Small intestine (tissue), 7 donors: ENCODE measurements around the gene SMOC2. TPM values are rescaled to one million over a fixed set of nuclear protein-coding genes. Genes with fewer than 3 reads are reported as not detected.
"Not testable (repeated sequence)": the region's sequence is repeated elsewhere in the genome, so short reads cannot be mapped to it uniquely, and the experiment has no call there.

ENCODE experiments used
- DNase-seq, 2 donors: peaks; one replicate each; pipeline versions ENCODE4 v3.0.0 to v3.0.0-alpha.2; 2013
- FAIRE-seq: peaks from 2 replicates; lab custom pipeline; 2012; peaks lifted over from hg19 to GRCh38; lab: Jason Lieb, UNC
- H3K27ac ChIP-seq, 3 donors: one replicate each; pipeline ENCODE4 v1.5.1; 2013; ENCODE audit warnings: low read length in 2 of 3, mild to moderate bottlenecking in 2 of 3, control low read depth in 1 of 3, inconsistent platforms in 1 of 3, low read depth in 1 of 3, moderate library complexity in 1 of 3
- H3K27me3 ChIP-seq, 3 donors: one replicate each; pipeline ENCODE4 v1.6.1; 2013; ENCODE audit warnings: low read length in 3 of 3, inconsistent platforms in 1 of 3; ENCODE audit not compliant: control insufficient read depth in 3 of 3, insufficient read depth in 3 of 3
- H3K36me3 ChIP-seq, 3 donors: one replicate each; pipeline ENCODE4 v1.6.1; 2013; ENCODE audit warnings: low read length in 3 of 3, inconsistent platforms in 1 of 3, low read depth in 1 of 3, mild to moderate bottlenecking in 1 of 3, moderate library complexity in 1 of 3; ENCODE audit not compliant: control insufficient read depth in 3 of 3, insufficient read depth in 2 of 3
- H3K4me1 ChIP-seq, 3 donors: one replicate each; pipeline ENCODE4 v1.6.1; 2013; ENCODE audit warnings: low read length in 2 of 3, inconsistent platforms in 1 of 3, low read depth in 1 of 3, mild to moderate bottlenecking in 1 of 3, moderate library complexity in 1 of 3; ENCODE audit not compliant: control insufficient read depth in 3 of 3, insufficient read depth in 2 of 3
- H3K4me3 ChIP-seq, 3 donors: one replicate each; pipeline ENCODE4 v1.5.1; 2013; ENCODE audit warnings: low read length in 3 of 3, control low read depth in 1 of 3, inconsistent platforms in 1 of 3, low read depth in 1 of 3, mild to moderate bottlenecking in 1 of 3, moderate library complexity in 1 of 3
- H3K9me3 ChIP-seq, 2 donors: one replicate each; pipeline ENCODE4 v1.6.1; 2013; ENCODE audit warnings: low read depth in 1 of 2, low read length in 1 of 2; ENCODE audit not compliant: control insufficient read depth in 2 of 2, insufficient read depth in 1 of 2
- whole genome bisulfite sequencing, 3 donors: extraction: QIAGEN DNeasy Blood & Tissue Kit; methylation state at CpG; one replicate each; pipeline ENCODE4 v1.1.7; 2013; 5-methylcytosine and 5-hydroxymethylcytosine counted together
- polyA plus RNA-seq, 4 donors: library from polyadenylated mRNA; stranded (reverse) in 3 of 4; unstranded in 1 of 4; fragments of 200-250 nt in 3 of 4; fragments of 120-200 nt in 1 of 4; gene quantifications; one replicate each; pipeline versions ENCODE4 v1.2.1 to v1.2.3, GENCODE V29; 2013
- donor health status: healthy with polysubstance abuse.
- donor health status: control.
- donor health status: control.
- donor health status: Bipolar disorder and iron deficiency.
- donor health status: healthy.

Gene SMOC2
- polyA plus RNA-seq, 4 donors: 0.89 to 56.7 (median 4.0) TPM

GRCh38 chr6:168609026-168609685, 168.2 kb downstream of the SMOC2 start:
- FAIRE-seq (no peak), DNase-seq (peak in 1 of 2 donors; percentile 50)
- Histone ChIP-seq H3K36me3 (peaks cover 0 to 9% (median 0%) of the 10 kb centered on the region in 3 donors), H3K4me3 (no peak overlapping the region), H3K4me1 (peaks cover 0 to 4% (median 0%) of the 10 kb centered on the region in 3 donors), H3K27ac (no peak overlapping the region), H3K9me3 (peaks cover 0 to 13% of the 10 kb centered on the region in 2 donors), H3K27me3 (no peaks in the 10 kb centered on the region)
- 49 to 61% (median 54%) methylated on average over 13 of the region's 13 CpGs for WGBS, 3 donors

GRCh38 chr6:168609914-168610490, 169.0 kb downstream of the SMOC2 start:
- H3K4me1 ChIP-seq: peaks cover 0 to 4% (median 0%) of the 10 kb centered on the region in 3 donors
- peaks cover 0 to 9% (median 0%) of the 10 kb centered on the region in 3 donors for H3K36me3 ChIP-seq
- WGBS, 3 donors: 18 to 62% (median 39%) methylated on average over 9 of the region's 9 CpGs
- no peak overlapping the region for H3K27ac ChIP-seq
- FAIRE-seq (no peak), DNase-seq (peak; percentile 67 to 82)
- no peaks in the 10 kb centered on the region for H3K27me3 ChIP-seq
- peaks cover 0 to 15% of the 10 kb centered on the region in 2 donors for H3K9me3 ChIP-seq
- H3K4me3 ChIP-seq: no peak overlapping the region

DNA sequence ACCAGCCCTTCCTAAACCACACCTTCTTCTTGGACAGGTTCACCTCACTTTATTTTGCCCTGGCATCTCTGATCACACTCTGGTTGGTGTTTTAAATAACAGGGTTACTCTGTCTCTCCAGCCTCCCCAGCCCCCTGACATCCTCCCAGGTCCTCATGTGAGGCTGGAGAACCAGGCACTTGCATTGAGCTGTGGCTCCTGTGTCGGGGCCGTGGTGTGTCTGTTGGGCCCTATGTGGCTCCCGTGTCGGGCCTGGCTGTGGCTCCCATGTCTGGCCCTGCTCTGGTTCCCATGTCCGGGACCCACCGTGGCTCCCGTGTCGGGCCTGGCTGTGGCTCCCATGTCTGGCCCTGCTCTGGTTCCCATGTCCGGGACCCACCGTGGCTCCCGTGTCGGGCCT, 170.0 kb downstream of the SMOC2 start:
- Histone ChIP-seq H3K36me3 (peaks cover 0 to 11% (median 0%) of the 10 kb centered on the region in 3 donors), H3K9me3 (peaks cover 0 to 22% of the 10 kb centered on the region in 2 donors)
- not testable (repeated sequence) for H3K4me3 ChIP-seq, H3K4me1 ChIP-seq, H3K27ac ChIP-seq, FAIRE-seq, DNase-seq, H3K27me3 ChIP-seq
- WGBS, 3 donors: 82 to 92% (median 89%) methylated on average over 8 to 12 of the region's 12 CpGs

- H3K9me3 ChIP-seq: peaks cover 0 to 24% of the 10 kb centered on the region in 2 donors
- H3K27me3 ChIP-seq: no peaks in the 10 kb centered on the region
- no peak overlapping the region for H3K4me3 ChIP-seq
- no peak for FAIRE-seq
- no peak for DNase-seq
- peaks cover 0 to 11% (median 0%) of the 10 kb centered on the region in 3 donors for H3K36me3 ChIP-seq
- WGBS, 3 donors: 94% methylated on average over 14 of the region's 14 CpGs
- H3K4me1 ChIP-seq: peaks cover 0 to 4% (median 0%) of the 10 kb centered on the region in 3 donors
- no peak overlapping the region for H3K27ac ChIP-seq
Observed at GRCh38 chr6:168611691-168612090, 170.7 kb downstream of the SMOC2 start.

DNA sequence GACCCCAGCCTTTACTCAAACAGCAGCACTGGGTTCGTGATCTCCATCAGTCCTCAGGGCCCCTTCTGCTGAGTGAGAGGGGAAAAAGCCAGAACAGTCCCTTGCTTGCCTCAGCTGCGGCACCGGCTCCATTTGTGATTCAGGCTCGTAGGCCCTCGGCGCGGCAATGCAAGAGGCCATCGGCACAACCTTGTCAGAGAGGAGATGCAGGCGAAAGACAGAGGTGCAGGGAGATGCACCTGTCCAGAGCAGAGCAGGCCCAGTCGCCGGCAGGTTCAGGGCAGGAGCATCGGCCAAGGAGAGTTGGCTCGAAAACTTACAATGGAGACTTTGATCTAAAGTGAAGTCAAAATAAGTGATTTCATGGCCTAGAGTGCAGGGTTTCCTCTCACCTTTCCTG, 171.6 kb downstream of the SMOC2 start:
- Histone ChIP-seq H3K4me3 (no peak overlapping the region), H3K27ac (no peak overlapping the region), H3K27me3 (no peaks in the 10 kb centered on the region), H3K9me3 (peaks cover 0 to 24% of the 10 kb centered on the region in 2 donors), H3K36me3 (peaks cover 0 to 14% (median 0%) of the 10 kb centered on the region in 3 donors), H3K4me1 (peaks cover 0 to 4% (median 0%) of the 10 kb centered on the region in 3 donors)
- FAIRE-seq: no peak
- DNase-seq: no peak
- 94 to 96% (median 95%) methylated on average over 13 of the region's 13 CpGs for WGBS, 3 donors

DNA sequence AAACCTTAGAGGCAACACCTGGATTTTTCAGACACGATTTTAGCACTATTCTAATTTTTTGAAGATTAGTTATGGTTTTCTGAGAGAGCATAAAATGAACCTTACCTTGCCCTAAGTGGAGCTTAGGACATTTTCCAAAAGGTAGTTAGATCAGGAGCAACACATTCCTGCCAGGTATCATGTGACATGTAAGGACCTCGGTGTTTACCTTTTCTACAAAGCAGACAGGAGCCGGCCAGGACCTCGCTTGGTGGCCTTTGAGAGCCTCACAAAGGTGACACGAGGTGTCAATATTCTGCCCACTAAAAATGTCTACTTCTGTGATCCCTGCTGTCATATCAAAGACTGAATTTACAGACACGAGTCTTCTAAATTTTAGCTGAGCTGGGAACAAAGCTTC, 174.9 kb downstream of the SMOC2 start:
- peaks cover 0 to 24% of the 10 kb centered on the region in 2 donors for H3K9me3 ChIP-seq
- 82 to 91% (median 82%) methylated on average over 6 of the region's 6 CpGs for WGBS, 3 donors
- no peak for FAIRE-seq
- peaks cover 0 to 12% (median 0%) of the 10 kb centered on the region in 3 donors for H3K36me3 ChIP-seq
- no peak for DNase-seq
- H3K4me1 ChIP-seq: no peaks in the 10 kb centered on the region
- no peak overlapping the region for H3K4me3 ChIP-seq
- no peak overlapping the region for H3K27ac ChIP-seq
- no peaks in the 10 kb centered on the region for H3K27me3 ChIP-seq

DNA sequence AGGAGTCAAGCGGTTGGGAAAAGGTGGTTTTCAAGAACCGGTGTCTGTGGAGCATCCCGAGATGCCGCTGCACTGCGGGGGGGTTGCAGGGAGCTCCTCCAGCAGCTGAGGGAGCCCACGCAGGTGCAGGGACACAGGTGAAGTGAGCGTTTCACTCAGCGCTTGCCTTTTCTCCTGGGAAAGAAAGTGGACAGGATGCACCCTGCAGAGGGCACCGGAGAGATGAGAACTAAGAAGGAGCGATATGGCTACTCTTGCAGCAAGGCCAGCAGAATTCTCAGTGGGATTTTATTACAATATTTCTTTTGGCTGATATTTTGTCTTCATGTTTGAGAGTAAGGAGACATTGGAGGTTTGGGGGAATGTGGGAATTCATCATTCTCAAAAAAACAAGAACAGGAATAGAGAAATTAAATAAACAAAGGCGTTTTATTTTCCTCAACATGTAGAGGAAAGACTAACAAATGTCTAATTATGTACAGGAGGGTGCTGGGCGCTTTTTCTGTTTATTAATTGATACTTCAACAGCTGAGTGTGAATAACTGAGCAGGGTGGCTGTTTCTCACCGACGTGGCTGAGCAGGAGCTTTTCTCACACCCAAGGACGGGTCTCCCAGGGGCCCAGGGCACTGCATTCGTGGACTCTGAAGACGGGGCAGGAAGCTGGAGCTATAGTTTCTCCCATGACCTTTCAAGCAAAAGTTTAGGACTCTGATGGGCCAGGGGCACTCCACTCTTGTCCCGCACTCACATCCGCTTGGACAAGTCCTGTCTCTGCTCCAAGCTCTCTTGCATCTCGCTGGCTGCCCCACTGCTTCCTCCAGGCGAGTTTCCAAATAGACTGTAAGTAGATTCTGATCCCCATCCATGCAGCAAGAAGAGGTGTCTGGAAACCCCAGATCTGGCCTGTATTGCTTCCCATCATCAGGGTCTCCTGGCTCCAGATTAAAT, 176.1 kb downstream of the SMOC2 start:
- DNase-seq (peak; percentile 32 to 33), FAIRE-seq (no peak)
- Histone ChIP-seq H3K36me3 (peaks cover 0 to 10% (median 0%) of the 10 kb centered on the region in 3 donors), H3K27me3 (no peaks in the 10 kb centered on the region), H3K9me3 (peaks cover 2 to 28% of the 10 kb centered on the region in 2 donors), H3K4me1 (no peaks in the 10 kb centered on the region), H3K27ac (no peak overlapping the region), H3K4me3 (no peak overlapping the region)
- WGBS, 3 donors: 69 to 84% (median 81%) methylated on average over 21 of the region's 21 CpGs
